HG02588 (cell line): ENCODE measurements around the gene TMEM120B.

ENCODE experiments used
- ATAC-seq: cut with Tn5 transposase; IDR thresholded peaks from one replicate; pipeline ENCODE4 v1.9.1; 2021; ENCODE audit warnings: mild to moderate bottlenecking, moderate library complexity; ENCODE audit not compliant: unreplicated experiment

The TMEM120B gene

GRCh38 chr12:121801595-121802484 lies 89.3 kb downstream of the TMEM120B start:
- ATAC-seq = no peak

- ATAC-seq = no peak
These were observed 89.9 kb downstream of the TMEM120B start for GRCh38 chr12:121802485-121802842.

- peak; percentile 20 for ATAC-seq
These were observed 90.5 kb downstream of the TMEM120B start for GRCh38 chr12:121802843-121803698.

GRCh38 chr12:121803861-121804416 lies 91.4 kb downstream of the TMEM120B start, which contains the start of gene SETD1B:
Gene SETD1B (plus strand): TSS chr12:121804009. CDS start chr12:121804738, 729 bp downstream.
- ATAC-seq = peak; percentile 6

GRCh38 chr12:121804417-121805111 lies 92.0 kb downstream of the TMEM120B start:
- peak; percentile 1 for ATAC-seq

GRCh38 chr12:121805171-121806008 lies 92.8 kb downstream of the TMEM120B start:
- no peak for ATAC-seq

- no peak for ATAC-seq
These were observed 93.5 kb downstream of the TMEM120B start for GRCh38 chr12:121806009-121806545.

GRCh38 chr12:121806546-121807423 lies 94.2 kb downstream of the TMEM120B start:
- ATAC-seq = no peak

GRCh38 chr12:121807642-121808347 lies 95.2 kb downstream of the TMEM120B start:
- ATAC-seq = no peak

GRCh38 chr12:121808623-121809022 lies 96.1 kb downstream of the TMEM120B start:
- ATAC-seq = no peak

- ATAC-seq = no peak
These were observed 97.2 kb downstream of the TMEM120B start for GRCh38 chr12:121809712-121810116.

GRCh38 chr12:121810234-121810817 lies 97.8 kb downstream of the TMEM120B start:
- ATAC-seq = no peak

- no peak for ATAC-seq
These were observed 98.4 kb downstream of the TMEM120B start for GRCh38 chr12:121810833-121811433.

- ATAC-seq = peak; percentile 72
These were observed 99.1 kb downstream of the TMEM120B start for GRCh38 chr12:121811434-121812319.

GRCh38 chr12:121812320-121812871 lies 99.8 kb downstream of the TMEM120B start:
- ATAC-seq = no peak
